ENCODE data around the gene ARL15.

- TF ChIP-seq CTCF (IDR thresholded peaks at IDR 0.05; ENCODE audit: low read depth, low read length) (no peak), POLR2A (IDR thresholded peaks at IDR 0.05; ENCODE audit: extremely low read depth, insufficient read length) (no peak), MYC (IDR thresholded peaks at IDR 0.05; ENCODE audit: low read depth, low read length) (no peak), MAX (IDR thresholded peaks at IDR 0.05; ENCODE audit: low read depth, low read length) (no peak)
Measured at GRCh38 chr5:53873235-53873634, 437.1 kb downstream of the ARL15 start.
